Testis (tissue), 3 donors: Measurements from ENCODE around the gene OSBPL5. TPM values are rescaled to one million over a fixed set of nuclear protein-coding genes. Genes with fewer than 3 reads are reported as not detected.
A peak's percentile ranks its signal among the peaks of the same experiment; 100 is the strongest.

Experiments used
- DNase-seq: peaks from one replicate; pipeline ENCODE4 v3.0.0-alpha.2; 2019
- H3K27ac ChIP-seq, 2 donors: fragments of 200-600 bp; sonication (generic); one replicate each; pipeline ENCODE4 v1.5.1; 2019
- H3K27me3 ChIP-seq: fragments of 200-600 bp; sonication (generic); one replicate; pipeline ENCODE4 v1.5.1; 2019
- H3K36me3 ChIP-seq: fragments of 200-600 bp; sonication (generic); one replicate; pipeline ENCODE4 v1.5.1; 2017; ENCODE audit warnings: low read depth; ENCODE audit errors: missing control alignments
- H3K4me1 ChIP-seq: fragments of 200-600 bp; sonication (generic); one replicate; pipeline ENCODE4 v1.5.1; 2019
- H3K4me3 ChIP-seq, 2 donors: fragments of 200-600 bp; sonication (generic); one replicate each; pipeline ENCODE4 v1.5.1; 2017 to 2019
- H3K9me3 ChIP-seq: fragments of 200-600 bp; sonication (generic); one replicate; pipeline ENCODE4 v1.5.1; 2017
- CTCF ChIP-seq, 3 experiments: fragments of 450-650 bp in 2 of 3; fragments of 200-600 bp in 1 of 3; sonication (generic) in 1 of 3; IDR thresholded peaks; one replicate each; pipeline ENCODE4 v1.5.1; 2016 to 2019; ENCODE audit warnings: antibody characterized with exemption in 3 of 3, mild to moderate bottlenecking in 2 of 3, moderate library complexity in 1 of 3
- POLR2A ChIP-seq: fragments of 450-650 bp; IDR thresholded peaks from one replicate; pipeline ENCODE4 v1.6.1; 2017; ENCODE audit warnings: antibody characterized with exemption, mild to moderate bottlenecking, moderate library complexity
- WGBS, 2 donors: methylation state at CpG; one replicate each; pipeline ENCODE4 v1.1.5; 2018; 5-methylcytosine and 5-hydroxymethylcytosine counted together
- intact Hi-C: fragments of 100-400 bp; cut with DNase I; formaldehyde crosslinking; loops from one replicate; pipeline ENCODE4 v1.15.1; 2023; ENCODE audit warnings: low total_unique reads
- polyA plus RNA-seq: library from polyadenylated mRNA; stranded (reverse); fragments of 350-450 nt; fragmentation: Illumina TruSeq; extraction: RNeasy Lipid Tissue Mini Kit (QIAGEN cat#74804); gene quantifications from one replicate; pipeline ENCODE4 v1.2.3, GENCODE V29; 2014; ENCODE audit warnings: low read depth, low replicate concordance; ENCODE audit not compliant: insufficient read depth
- total RNA-seq, 2 donors: library from RNA; depleted of rRNA; stranded (reverse); fragments of >200 nt; gene quantifications; one replicate each; pipeline ENCODE4 v1.2.3, GENCODE V29; 2016

OSBPL5 gene
- total and polyA plus RNA-seq, 3 donors from 2014 or later: 8.9 to 18.1 (median 13.2) TPM

GRCh38 chr11:3129181-3129590 lies 35.9 kb downstream of the OSBPL5 start:
- no peaks in the 10 kb centered on the region for H3K36me3 ChIP-seq
- H3K27me3 ChIP-seq: no peaks in the 10 kb centered on the region
- no peak overlapping the region for H3K27ac ChIP-seq
- peaks cover 12% of the 10 kb centered on the region for H3K4me1 ChIP-seq
- no peak for DNase-seq
- TF ChIP-seq POLR2A: no peak
- TF ChIP-seq CTCF (IDR thresholded peaks at IDR 0.05): no peak
- intact Hi-C loops: no loop called here
- WGBS, 2 donors: 86 to 100% methylated on average over 4 to 10 of the region's 10 CpGs
- no peaks in the 10 kb centered on the region for H3K9me3 ChIP-seq
- no peak overlapping the region for H3K4me3 ChIP-seq

DNA sequence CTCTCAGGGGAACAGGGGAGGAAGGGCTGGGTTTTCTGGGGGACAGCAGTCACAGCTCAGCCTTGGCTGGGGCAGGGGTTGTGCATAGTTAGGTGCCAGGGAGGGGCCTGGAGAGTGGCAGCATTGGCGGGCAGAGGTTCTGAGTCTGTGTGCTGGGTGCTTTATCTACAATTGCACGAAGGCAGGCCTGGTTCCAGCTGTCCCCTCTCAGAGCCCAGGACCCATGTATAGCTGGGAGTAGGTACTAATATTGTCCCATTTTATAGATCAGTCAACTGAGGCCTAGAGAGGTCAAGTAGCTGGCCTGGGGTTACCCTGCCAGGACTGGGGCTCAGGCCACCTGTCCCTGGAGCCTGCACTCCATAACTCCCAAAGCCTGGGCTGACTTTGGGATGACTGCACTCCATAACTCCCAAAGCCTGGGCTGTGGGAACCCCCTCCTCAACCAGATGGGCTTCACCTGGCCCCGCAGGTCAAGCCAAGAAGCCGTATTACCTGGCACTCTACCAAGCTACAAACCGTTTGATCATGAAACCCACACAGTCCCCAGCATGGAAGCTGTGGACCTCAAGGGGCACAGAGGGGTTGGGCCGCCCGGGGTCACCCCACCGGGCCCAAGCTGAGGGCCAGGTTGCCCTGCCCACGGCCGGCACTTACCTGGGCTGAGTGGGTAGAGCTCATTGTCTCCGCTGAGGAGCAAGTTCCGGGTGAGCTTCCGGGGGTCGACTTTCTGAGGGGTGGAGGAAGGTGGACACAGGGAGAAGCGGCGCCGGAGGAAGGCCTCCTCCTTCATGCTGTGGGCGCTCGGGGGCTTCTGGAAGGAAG lies 36.5 kb downstream of the OSBPL5 start:
- H3K27ac ChIP-seq: no peak overlapping the region
- H3K27me3 ChIP-seq: no peaks in the 10 kb centered on the region
- no peak overlapping the region for H3K4me3 ChIP-seq
- H3K4me1 ChIP-seq: peaks cover 16% of the 10 kb centered on the region
- intact Hi-C loops: no loop called here
- TF ChIP-seq CTCF (IDR thresholded peaks at IDR 0.05) (no peak), POLR2A (no peak)
- DNase-seq: no peak
- no peaks in the 10 kb centered on the region for H3K9me3 ChIP-seq
- WGBS, 2 donors: 92 to 95% methylated on average over 3 to 19 of the region's 19 CpGs
- no peaks in the 10 kb centered on the region for H3K36me3 ChIP-seq

DNA sequence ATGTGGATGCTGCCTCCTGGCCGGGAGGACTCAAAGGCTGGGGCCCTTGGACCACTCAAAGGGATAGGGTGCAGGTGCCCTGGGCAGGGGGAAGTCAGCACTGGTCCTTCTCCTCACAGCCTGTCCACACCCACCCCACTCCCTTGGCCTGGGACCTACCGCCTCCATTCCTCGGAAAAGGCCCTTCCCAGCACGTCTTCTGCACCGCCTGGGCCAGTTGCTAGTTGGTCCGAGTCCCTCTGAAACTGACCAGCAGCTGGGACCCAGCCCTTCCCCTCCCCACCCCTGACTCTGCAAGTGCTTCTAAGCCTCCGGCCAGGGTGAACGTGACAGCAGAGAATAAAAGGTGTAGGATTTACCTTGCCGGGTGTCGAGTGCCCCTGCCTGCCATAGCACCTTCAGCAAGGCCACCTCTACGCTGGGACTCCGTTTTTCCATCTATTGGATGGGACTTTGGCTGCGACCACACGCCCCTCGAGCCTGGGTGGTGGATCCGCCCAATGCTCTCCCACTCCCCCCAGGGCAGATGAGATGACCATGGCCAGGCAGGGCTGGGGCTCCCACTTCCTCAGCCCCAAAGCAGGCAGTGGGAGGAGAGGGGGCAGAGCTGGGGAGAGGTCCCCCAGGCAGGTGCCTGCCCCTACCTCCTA lies 37.3 kb downstream of the OSBPL5 start:
- Histone ChIP-seq H3K27me3 (no peaks in the 10 kb centered on the region), H3K4me3 (no peak overlapping the region), H3K4me1 (peaks cover 22% of the 10 kb centered on the region), H3K9me3 (no peaks in the 10 kb centered on the region), H3K36me3 (no peaks in the 10 kb centered on the region), H3K27ac (peak overlapping the region in 1 of 2 donors; percentile 24)
- 59 to 73% methylated on average over 7 to 16 of the region's 16 CpGs for WGBS, 2 donors
- intact Hi-C loops: no loop called here
- no peak for DNase-seq
- TF ChIP-seq POLR2A (no peak), CTCF (IDR thresholded peaks at IDR 0.05) (no peak)

GRCh38 chr11:3126901-3127691 lies 38.0 kb downstream of the OSBPL5 start:
- no peak for DNase-seq

More at GRCh38 chr11:3126901-3127691, 38.0 kb downstream of the OSBPL5 start:
- TF ChIP-seq CTCF (IDR thresholded peaks at IDR 0.05) (no peak), POLR2A (no peak)
- no peaks in the 10 kb centered on the region for H3K9me3 ChIP-seq
- no peaks in the 10 kb centered on the region for H3K36me3 ChIP-seq
- intact Hi-C loops: no loop called here
- H3K27ac ChIP-seq: peak overlapping the region in 1 of 2 donors; percentile 24
- no peaks in the 10 kb centered on the region for H3K27me3 ChIP-seq
- peaks cover 23% of the 10 kb centered on the region for H3K4me1 ChIP-seq
- no peak overlapping the region for H3K4me3 ChIP-seq
- WGBS, 2 donors: 72 to 76% methylated on average over 18 to 24 of the region's 24 CpGs
